ENCODE measurements around the gene MIX23. TPM values are rescaled to one million over a fixed set of nuclear protein-coding genes. Genes with fewer than 3 reads are reported as not detected.

MIX23 gene
- total RNA-seq, 1 experiment from 2014 or later: 76.2 TPM

DNA sequence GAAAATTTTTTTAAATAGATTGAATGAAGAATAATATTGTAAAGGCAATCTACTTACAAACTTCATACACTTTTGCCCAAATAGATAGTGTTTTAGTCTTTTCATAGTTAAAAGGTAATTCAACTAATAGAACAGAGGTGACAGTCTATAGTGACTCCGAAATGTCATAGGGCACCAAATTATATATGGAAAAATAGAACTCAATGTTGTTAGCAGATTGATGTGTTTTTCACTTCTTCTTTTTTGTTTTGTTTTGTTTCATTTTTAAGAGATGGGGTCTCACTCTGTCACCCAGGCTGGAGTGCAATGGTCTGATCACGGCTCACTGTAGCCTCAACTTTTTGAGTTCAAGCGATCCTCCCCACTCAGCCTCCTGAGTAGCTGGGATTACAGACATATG is 57.3 kb downstream of the MIX23 start:
- TF ChIP-seq, protein P1, sequence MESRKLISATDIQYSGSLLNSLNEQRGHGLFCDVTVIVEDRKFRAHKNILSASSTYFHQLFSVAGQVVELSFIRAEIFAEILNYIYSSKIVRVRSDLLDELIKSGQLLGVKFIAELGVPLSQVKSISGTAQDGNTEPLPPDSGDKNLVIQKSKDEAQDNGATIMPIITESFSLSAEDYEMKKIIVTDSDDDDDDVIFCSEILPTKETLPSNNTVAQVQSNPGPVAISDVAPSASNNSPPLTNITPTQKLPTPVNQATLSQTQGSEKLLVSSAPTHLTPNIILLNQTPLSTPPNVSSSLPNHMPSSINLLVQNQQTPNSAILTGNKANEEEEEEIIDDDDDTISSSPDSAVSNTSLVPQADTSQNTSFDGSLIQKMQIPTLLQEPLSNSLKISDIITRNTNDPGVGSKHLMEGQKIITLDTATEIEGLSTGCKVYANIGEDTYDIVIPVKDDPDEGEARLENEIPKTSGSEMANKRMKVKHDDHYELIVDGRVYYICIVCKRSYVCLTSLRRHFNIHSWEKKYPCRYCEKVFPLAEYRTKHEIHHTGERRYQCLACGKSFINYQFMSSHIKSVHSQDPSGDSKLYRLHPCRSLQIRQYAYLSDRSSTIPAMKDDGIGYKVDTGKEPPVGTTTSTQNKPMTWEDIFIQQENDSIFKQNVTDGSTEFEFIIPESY (IDR thresholded peaks at IDR 0.05; ENCODE audit: extremely low read depth, insufficient replicate concordance, low read length): no peak
- TF ChIP-seq EZH2 (IDR thresholded peaks at IDR 0.05): no peak
- TF ChIP-seq, protein P2, sequence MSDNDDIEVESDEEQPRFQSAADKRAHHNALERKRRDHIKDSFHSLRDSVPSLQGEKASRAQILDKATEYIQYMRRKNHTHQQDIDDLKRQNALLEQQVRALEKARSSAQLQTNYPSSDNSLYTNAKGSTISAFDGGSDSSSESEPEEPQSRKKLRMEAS (IDR thresholded peaks at IDR 0.05): no peak
- no peak for TF ChIP-seq EZH2phosphoT487 (IDR thresholded peaks at IDR 0.05; ENCODE audit: borderline replicate concordance)
- no peak for TF ChIP-seq JUND (IDR thresholded peaks at IDR 0.05)
- TF ChIP-seq, protein P3, sequence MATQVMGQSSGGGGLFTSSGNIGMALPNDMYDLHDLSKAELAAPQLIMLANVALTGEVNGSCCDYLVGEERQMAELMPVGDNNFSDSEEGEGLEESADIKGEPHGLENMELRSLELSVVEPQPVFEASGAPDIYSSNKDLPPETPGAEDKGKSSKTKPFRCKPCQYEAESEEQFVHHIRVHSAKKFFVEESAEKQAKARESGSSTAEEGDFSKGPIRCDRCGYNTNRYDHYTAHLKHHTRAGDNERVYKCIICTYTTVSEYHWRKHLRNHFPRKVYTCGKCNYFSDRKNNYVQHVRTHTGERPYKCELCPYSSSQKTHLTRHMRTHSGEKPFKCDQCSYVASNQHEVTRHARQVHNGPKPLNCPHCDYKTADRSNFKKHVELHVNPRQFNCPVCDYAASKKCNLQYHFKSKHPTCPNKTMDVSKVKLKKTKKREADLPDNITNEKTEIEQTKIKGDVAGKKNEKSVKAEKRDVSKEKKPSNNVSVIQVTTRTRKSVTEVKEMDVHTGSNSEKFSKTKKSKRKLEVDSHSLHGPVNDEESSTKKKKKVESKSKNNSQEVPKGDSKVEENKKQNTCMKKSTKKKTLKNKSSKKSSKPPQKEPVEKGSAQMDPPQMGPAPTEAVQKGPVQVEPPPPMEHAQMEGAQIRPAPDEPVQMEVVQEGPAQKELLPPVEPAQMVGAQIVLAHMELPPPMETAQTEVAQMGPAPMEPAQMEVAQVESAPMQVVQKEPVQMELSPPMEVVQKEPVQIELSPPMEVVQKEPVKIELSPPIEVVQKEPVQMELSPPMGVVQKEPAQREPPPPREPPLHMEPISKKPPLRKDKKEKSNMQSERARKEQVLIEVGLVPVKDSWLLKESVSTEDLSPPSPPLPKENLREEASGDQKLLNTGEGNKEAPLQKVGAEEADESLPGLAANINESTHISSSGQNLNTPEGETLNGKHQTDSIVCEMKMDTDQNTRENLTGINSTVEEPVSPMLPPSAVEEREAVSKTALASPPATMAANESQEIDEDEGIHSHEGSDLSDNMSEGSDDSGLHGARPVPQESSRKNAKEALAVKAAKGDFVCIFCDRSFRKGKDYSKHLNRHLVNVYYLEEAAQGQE (IDR thresholded peaks at IDR 0.05; ENCODE audit: low read depth): no peak
- TF ChIP-seq, protein P4, sequence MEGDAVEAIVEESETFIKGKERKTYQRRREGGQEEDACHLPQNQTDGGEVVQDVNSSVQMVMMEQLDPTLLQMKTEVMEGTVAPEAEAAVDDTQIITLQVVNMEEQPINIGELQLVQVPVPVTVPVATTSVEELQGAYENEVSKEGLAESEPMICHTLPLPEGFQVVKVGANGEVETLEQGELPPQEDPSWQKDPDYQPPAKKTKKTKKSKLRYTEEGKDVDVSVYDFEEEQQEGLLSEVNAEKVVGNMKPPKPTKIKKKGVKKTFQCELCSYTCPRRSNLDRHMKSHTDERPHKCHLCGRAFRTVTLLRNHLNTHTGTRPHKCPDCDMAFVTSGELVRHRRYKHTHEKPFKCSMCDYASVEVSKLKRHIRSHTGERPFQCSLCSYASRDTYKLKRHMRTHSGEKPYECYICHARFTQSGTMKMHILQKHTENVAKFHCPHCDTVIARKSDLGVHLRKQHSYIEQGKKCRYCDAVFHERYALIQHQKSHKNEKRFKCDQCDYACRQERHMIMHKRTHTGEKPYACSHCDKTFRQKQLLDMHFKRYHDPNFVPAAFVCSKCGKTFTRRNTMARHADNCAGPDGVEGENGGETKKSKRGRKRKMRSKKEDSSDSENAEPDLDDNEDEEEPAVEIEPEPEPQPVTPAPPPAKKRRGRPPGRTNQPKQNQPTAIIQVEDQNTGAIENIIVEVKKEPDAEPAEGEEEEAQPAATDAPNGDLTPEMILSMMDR (IDR thresholded peaks at IDR 0.05 in 2 of 3, conservative IDR thresholded peaks at IDR 0.05 in 1 of 3; ENCODE audit: borderline replicate concordance in 1 of 3, insufficient read depth in 1 of 3, low read depth in 2 of 3, low read length in 2 of 3): no peak
- no peak for TF ChIP-seq CBX3 (IDR thresholded peaks at IDR 0.05; ENCODE audit: low read depth)
- no peaks in the 10 kb centered on the region for H3K9me2 ChIP-seq (ENCODE audit: insufficient read depth)
- H4K20me1 ChIP-seq (ENCODE audit: insufficient read depth): no peaks in the 10 kb centered on the region
- DNase-seq (ENCODE audit: low read depth, low spot score): no peak
- no peak overlapping the region for H3K4me3 ChIP-seq (replicated peaks in 1 of 2; ENCODE audit: low read depth in 1 of 2, low read length in 2 of 2)
- no peak for ATAC-seq
- ChIA-PET CTCF (interaction anchor here (1.2 kb wide), 1 partner anchor 19 kb away, joined by 3 read pairs; no protein-coding TSS in a partner anchor), RAD21 (ENCODE audit: low non-redundant PET in 1 of 2, low total read pairs in 2 of 2, uncharacterized antibody in 2 of 2, unreplicated experiment in 2 of 2) (no interaction called here), POLR2A (no interaction called here)
- intact Hi-C loops (cut with micrococcal nuclease): no loop called here
- H3K9ac ChIP-seq (ENCODE audit: low read length): no peak overlapping the region
- H3K4me2 ChIP-seq (ENCODE audit: low read length): no peak overlapping the region
- no peak overlapping the region for H3K27ac ChIP-seq (ENCODE audit: low read depth, low read length)
- no peaks in the 10 kb centered on the region for H3K27me3 ChIP-seq (ENCODE audit: insufficient read depth, low read length)
- H3K4me1 ChIP-seq (ENCODE audit: control insufficient read depth in 1 of 2, insufficient read depth in 2 of 2, low read length in 2 of 2): peaks cover 0 to 7% of the 10 kb centered on the region in 2 experiments; a peak in 1 of 4 replicates
- no peaks in the 10 kb centered on the region for H3K9me3 ChIP-seq (ENCODE audit: control insufficient read depth in 1 of 2, insufficient read depth in 1 of 2, low read depth in 1 of 2, low read length in 2 of 2)
- no TSS peak for BruUV-seq (replicated peaks)
- H3K79me2 ChIP-seq (ENCODE audit: insufficient read depth, low read length): no peaks in the 10 kb centered on the region
- no peak overlapping the region for H2AFZ ChIP-seq (ENCODE audit: low read depth, low read length, poor library complexity, severe bottlenecking)
- H3K36me3 ChIP-seq (ENCODE audit: control insufficient read depth in 1 of 2, insufficient read depth in 2 of 2, low read length in 2 of 2): no peaks in the 10 kb centered on the region

Measured in HCT116 (cell line).